ENCODE data around the gene RBBP8NL.
A peak's percentile ranks its signal among the peaks of the same experiment; 100 is the strongest.

Gene RBBP8NL

GRCh38 chr20:62371588-62372041, 55.7 kb downstream of the RBBP8NL start:
- no peak for DNase-seq

GRCh38 chr20:62370807-62371587, 56.3 kb downstream of the RBBP8NL start:
- no peak for DNase-seq

- DNase-seq: no peak
Measured at GRCh38 chr20:62370115-62370806, 57.1 kb downstream of the RBBP8NL start.

GRCh38 chr20:62369815-62370114, 57.6 kb downstream of the RBBP8NL start:
- DNase-seq: no peak

GRCh38 chr20:62368976-62369814, 58.1 kb downstream of the RBBP8NL start:
- DNase-seq: peak; percentile 81

- DNase-seq: peak; percentile 57
Measured at GRCh38 chr20:62368392-62368975, 58.9 kb downstream of the RBBP8NL start.

GRCh38 chr20:62367633-62368391, 59.5 kb downstream of the RBBP8NL start:
- peak; percentile 79 for DNase-seq

- no peak for DNase-seq
Measured at GRCh38 chr20:62367136-62367632, 60.2 kb downstream of the RBBP8NL start, which contains the start of gene LAMA5. Gene LAMA5, minus strand, starts transcription at chr20:62367312. Its CDS starts 67 bp downstream, at chr20:62367245.

- DNase-seq: no peak
Measured at GRCh38 chr20:62366370-62367135, 60.8 kb downstream of the RBBP8NL start.

- DNase-seq: no peak
Measured at GRCh38 chr20:62365814-62366369, 61.4 kb downstream of the RBBP8NL start.

GRCh38 chr20:62364911-62365736, 62.2 kb downstream of the RBBP8NL start:
- no peak for DNase-seq

GRCh38 chr20:62363920-62364851, 63.2 kb downstream of the RBBP8NL start:
- no peak for DNase-seq

GRCh38 chr20:62362991-62363919, 64.1 kb downstream of the RBBP8NL start:
- DNase-seq: no peak

GRCh38 chr20:62362590-62362940, 64.8 kb downstream of the RBBP8NL start:
- no peak for DNase-seq

GRCh38 chr20:62361799-62362589, 65.3 kb downstream of the RBBP8NL start:
- no peak for DNase-seq

GRCh38 chr20:62360854-62361798, 66.2 kb downstream of the RBBP8NL start:
- no peak for DNase-seq
